ENCODE results near the gene ATP12A. TPM values are rescaled to one million over a fixed set of nuclear protein-coding genes. Genes with fewer than 3 reads are reported as not detected.

The ATP12A gene
- total RNA-seq, 1 experiment from 2014 or later: not detected

- DNase-seq (ENCODE audit: low read depth, low spot score) (no peak), ATAC-seq (no peak)
- in situ Hi-C loops (cut with HindIII; ENCODE audit: low pct_unique_long_range_greater_than_20kb, low sequenced_read_pairs): no loop called here
- TF ChIP-seq POLR2AphosphoS5 (IDR thresholded peaks at IDR 0.05; ENCODE audit: low read depth, low read length) (no peak), CTCF (IDR thresholded peaks at IDR 0.05) (no peak), REST (IDR thresholded peaks at IDR 0.05; ENCODE audit: insufficient read depth in 1 of 2, low read depth in 2 of 2, low read length in 1 of 2) (no peak), SIN3A (IDR thresholded peaks at IDR 0.05; ENCODE audit: borderline replicate concordance, insufficient read depth, low read depth, low read length) (no peak), TCF7L2 (IDR thresholded peaks at IDR 0.05; ENCODE audit: low read depth, low read length) (no peak)
- ChIA-PET CTCF (no interaction called here), POLR2A (no interaction called here)
- H3K9me3 ChIP-seq (ENCODE audit: control insufficient read depth, insufficient read depth, low read depth, low read length): no peaks in the 10 kb centered on the region
- no TSS peak for BruUV-seq (replicated peaks)
- no peaks in the 10 kb centered on the region for H3K27me3 ChIP-seq (ENCODE audit: control insufficient read depth, insufficient read depth, low read length)
- no peaks in the 10 kb centered on the region for H3K4me1 ChIP-seq (ENCODE audit: control insufficient read depth, insufficient read depth, low read length)
- H3K36me3 ChIP-seq (ENCODE audit: control insufficient read depth, insufficient read depth, low read length): no peaks in the 10 kb centered on the region
- H3K27ac ChIP-seq (ENCODE audit: low read length): no peak overlapping the region
- H3K4me3 ChIP-seq (ENCODE audit: low read depth in 2 of 2, low read length in 2 of 2): no peak overlapping the region
- intact Hi-C loops (cut with micrococcal nuclease; ENCODE audit: unreplicated experiment): no loop called here
These were observed 31.1 kb upstream of the ATP12A start for GRCh38 chr13:24648983-24649687.

GRCh38 chr13:24649688-24650043 lies 30.5 kb upstream of the ATP12A start:
- Histone ChIP-seq H3K4me1 (ENCODE audit: control insufficient read depth, insufficient read depth, low read length) (no peaks in the 10 kb centered on the region), H3K9me3 (ENCODE audit: control insufficient read depth, insufficient read depth, low read depth, low read length) (no peaks in the 10 kb centered on the region), H3K27ac (ENCODE audit: low read length) (no peak overlapping the region), H3K4me3 (ENCODE audit: low read depth in 2 of 2, low read length in 2 of 2) (no peak overlapping the region), H3K27me3 (ENCODE audit: control insufficient read depth, insufficient read depth, low read length) (no peaks in the 10 kb centered on the region), H3K36me3 (ENCODE audit: control insufficient read depth, insufficient read depth, low read length) (no peaks in the 10 kb centered on the region)
- BruUV-seq (replicated peaks): no TSS peak
- ChIA-PET POLR2A (no interaction called here), CTCF (no interaction called here)
- DNase-seq (ENCODE audit: low read depth, low spot score) (no peak), ATAC-seq (no peak)
- TF ChIP-seq REST (IDR thresholded peaks at IDR 0.05; ENCODE audit: insufficient read depth in 1 of 2, low read depth in 2 of 2, low read length in 1 of 2) (no peak), CTCF (IDR thresholded peaks at IDR 0.05) (no peak), SIN3A (IDR thresholded peaks at IDR 0.05; ENCODE audit: borderline replicate concordance, insufficient read depth, low read depth, low read length) (no peak), POLR2AphosphoS5 (IDR thresholded peaks at IDR 0.05; ENCODE audit: low read depth, low read length) (no peak), TCF7L2 (IDR thresholded peaks at IDR 0.05; ENCODE audit: low read depth, low read length) (no peak)
- in situ Hi-C loops (cut with HindIII; ENCODE audit: low pct_unique_long_range_greater_than_20kb, low sequenced_read_pairs): no loop called here
- intact Hi-C loops (cut with micrococcal nuclease; ENCODE audit: unreplicated experiment): no loop called here
